COLO668 (cell line): ENCODE results near the gene CD300C.
"Not testable (repeated sequence)": the region's sequence is repeated elsewhere in the genome, so short reads cannot be mapped to it uniquely, and the experiment has no call there.

Source experiments
- DNase-seq: peaks from one replicate; lab custom pipeline; 2025; ENCODE audit not compliant: unreplicated experiment; lab: John Stamatoyannopoulos, UW

The CD300C gene

GRCh38 chr17:74532115-74532514 is 13.8 kb downstream of the CD300C start:
- no peak for DNase-seq

GRCh38 chr17:74531231-74531761 is 14.6 kb downstream of the CD300C start, which contains the start of gene CD300LB:
Gene CD300LB, minus strand, starts transcription at chr17:74531475. Its CDS starts 125 bp downstream, at chr17:74531350.
- no peak for DNase-seq

GRCh38 chr17:74530831-74531150 is 15.1 kb downstream of the CD300C start:
- no peak for DNase-seq

- no peak for DNase-seq
These were observed 16.7 kb downstream of the CD300C start for GRCh38 chr17:74529243-74529642.

- DNase-seq, result no peak
These were observed 17.3 kb downstream of the CD300C start for GRCh38 chr17:74528491-74529199.

DNA sequence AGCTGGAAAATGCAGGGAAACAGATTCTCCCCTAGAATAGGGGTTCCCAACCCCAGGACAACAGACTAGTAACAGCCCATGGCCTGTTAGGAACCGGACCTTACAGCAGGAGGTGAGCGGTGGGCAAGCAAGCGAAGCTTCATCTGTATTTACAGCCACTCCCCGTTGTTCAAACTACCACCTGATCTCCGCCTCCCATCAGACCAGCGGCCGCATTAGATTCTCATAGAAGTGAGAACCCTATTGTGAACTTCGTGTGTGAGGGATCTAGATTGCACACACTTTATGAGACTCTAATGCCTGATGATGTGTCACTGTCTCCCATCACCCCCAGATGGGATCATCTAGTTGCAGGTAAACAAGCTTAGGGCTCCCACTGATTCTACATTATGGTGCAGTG is 18.2 kb downstream of the CD300C start:
- DNase-seq, result no peak

GRCh38 chr17:74527081-74527480 is 18.8 kb downstream of the CD300C start:
- no peak for DNase-seq

GRCh38 chr17:74526681-74527080 is 19.2 kb downstream of the CD300C start:
- no peak for DNase-seq

DNA sequence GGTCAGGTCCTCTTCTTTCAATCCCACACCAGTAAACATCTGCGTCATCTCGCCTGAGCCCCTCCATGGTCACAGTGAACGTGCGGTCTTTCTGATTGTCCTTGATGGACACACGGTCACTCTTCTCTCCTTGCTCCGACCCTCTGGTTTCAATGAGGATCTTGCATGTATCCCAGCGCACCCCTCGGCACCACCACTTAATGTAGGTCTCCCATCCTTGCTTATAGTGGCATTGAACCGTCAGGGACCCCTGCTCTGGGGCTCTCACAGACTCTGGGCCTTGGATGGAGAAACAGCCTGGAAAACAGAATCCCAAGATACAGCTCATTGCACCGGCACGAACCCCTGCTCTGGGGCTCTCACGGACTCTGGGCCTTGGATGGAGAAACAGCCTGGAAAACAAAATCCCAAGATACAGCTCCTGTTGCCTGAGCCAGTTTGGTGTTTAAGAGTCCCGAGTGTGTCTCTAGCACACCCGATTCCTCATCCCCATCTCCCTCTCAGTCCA is 20.1 kb downstream of the CD300C start:
- DNase-seq, result no peak

DNA sequence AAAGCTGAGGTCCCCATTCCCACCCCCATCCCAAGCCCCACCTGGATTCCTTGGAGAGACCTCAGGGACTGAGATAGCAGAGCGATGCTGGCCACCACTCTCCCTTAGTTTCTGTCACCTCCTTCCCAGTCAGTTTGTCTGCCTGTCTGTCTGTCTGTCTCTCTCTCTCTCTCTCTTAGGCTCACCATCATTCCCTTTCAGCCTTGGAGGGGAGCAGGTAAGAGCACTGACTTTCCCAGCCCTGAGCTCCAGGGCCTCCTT is 20.5 kb downstream of the CD300C start:
- DNase-seq, result no peak

DNA sequence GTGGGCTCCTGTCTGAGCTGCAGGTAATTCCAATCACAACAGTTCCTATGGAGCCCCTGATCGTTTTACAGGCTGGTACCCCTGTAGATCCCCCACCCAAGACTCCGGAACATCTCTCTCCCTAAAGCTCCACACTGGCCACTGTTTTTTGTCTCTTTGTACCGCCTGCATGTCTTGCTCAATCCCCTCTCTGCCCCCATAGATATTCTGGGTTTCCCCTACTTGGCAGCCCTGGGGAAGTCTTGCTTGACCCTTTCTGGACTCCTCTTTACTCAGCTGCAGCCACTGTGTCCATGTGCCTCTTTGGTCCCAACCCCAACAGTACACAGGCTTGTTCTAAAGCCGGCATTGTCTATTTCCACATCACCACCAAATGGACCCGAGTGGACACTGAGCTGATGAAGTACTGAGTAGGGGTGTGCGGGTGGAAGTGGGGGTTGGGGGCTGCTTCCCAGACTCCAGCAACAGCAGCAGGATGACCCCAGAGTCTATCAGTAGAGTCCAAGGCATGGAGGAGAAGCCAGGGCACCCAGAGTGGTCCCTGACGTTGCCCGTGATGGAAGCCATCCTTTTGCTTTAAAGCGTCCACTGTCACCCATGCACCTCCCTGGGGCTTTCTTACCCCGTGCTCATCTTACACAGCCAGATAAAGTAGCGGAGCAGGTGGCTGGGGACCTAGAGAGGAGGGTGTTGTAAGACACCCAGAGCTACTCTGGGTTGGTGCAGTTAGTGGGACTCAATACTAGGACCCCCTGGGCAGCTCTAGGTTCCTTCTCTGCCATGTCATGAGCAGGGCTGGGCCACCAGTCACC is 21.1 kb downstream of the CD300C start:
- no peak for DNase-seq

- no peak for DNase-seq
These were observed 22.6 kb downstream of the CD300C start for GRCh38 chr17:74523308-74523707.

DNA sequence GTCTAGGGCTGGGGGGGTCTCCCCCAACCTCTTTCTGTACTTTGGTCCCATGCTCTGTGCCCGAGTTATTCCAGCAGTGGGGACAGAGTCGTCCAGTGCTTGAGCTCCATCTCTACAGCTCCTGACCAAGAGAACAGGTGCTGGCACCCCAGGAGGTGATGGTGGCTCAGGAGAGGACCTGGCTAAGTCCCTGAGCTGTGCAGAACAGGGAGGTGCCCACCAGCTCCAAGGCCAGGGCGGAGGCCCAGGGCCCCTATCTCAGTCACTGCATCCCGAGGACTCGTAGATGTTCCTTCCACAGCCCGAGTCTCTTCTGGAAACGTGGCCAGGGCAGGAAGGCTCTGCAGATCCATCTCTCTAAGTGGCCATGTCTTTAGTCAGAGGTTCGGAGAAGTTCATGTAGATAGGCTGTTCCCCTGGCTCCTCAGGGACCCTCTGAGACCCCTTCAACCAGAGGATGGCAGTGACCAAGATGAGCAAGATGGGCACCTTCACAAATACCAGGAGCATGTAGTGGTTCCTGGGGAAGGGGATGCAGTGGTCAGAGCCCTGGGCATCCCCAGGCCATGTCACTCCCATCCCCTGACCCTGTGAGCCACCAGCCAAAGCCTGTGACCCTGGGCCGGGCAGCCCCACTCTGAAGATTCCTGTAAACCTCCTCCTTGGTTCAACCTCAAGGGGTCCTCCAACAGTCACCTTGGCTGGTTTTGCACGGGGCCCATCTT is 23.4 kb downstream of the CD300C start:
- no peak for DNase-seq

- DNase-seq, result no peak
These were observed 24.2 kb downstream of the CD300C start for GRCh38 chr17:74521701-74522201.

DNA sequence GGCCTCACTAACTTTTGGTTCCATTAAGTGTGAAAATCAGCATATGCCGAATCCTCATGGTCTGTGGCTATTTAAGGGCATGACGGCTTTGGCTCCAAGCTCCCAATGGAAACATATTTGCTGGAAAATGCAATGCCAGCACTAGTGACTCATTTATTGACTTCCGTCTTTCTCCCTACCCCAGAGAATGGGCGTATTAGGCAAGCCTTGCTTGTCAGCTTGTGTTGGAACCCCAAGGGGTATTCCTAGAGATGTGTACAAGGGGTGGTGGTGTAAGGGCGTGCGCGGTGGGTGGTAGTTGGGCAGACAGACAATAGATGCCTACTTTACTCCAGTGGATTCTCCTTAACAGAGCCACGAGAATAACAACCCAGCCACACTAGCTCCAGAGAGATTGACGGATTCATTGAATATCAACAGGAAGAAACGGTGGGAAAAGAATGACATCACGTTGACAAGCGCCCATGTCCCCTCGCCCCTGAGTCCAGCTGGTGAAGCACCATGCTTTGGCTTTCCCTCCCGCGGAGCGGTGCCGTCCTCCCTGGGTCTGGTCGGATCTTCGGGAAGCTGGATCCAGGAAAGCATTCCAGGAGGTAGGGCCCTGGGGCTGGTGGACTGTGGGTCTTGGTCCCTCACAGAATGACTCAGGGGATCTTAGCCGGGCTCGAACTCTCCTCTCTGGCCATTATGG is 25.0 kb downstream of the CD300C start:
- DNase-seq, result no peak

DNA sequence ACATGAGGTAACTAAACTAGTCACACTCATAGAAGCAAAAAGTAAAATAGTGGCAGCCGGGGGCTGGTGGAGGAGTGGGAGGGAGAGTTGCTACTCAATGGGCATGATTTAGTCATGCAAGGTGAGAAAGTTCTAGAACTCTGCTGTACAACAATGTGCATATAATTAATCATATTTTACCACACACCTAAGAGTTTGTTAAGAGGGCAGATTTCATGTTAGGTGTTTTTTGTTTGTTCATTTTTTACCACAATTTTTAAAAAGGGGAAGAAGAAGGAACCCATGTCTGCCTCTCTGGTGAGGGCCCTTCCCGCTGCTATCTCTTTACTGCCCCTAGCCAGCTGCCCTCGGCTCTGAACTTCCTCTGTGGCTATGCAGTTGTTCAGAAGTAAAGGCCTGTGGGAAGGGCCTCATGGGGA is 25.9 kb downstream of the CD300C start:
- DNase-seq, result no peak

GRCh38 chr17:74518413-74518981 is 27.4 kb downstream of the CD300C start:
- DNase-seq, result not testable (repeated sequence)

DNA sequence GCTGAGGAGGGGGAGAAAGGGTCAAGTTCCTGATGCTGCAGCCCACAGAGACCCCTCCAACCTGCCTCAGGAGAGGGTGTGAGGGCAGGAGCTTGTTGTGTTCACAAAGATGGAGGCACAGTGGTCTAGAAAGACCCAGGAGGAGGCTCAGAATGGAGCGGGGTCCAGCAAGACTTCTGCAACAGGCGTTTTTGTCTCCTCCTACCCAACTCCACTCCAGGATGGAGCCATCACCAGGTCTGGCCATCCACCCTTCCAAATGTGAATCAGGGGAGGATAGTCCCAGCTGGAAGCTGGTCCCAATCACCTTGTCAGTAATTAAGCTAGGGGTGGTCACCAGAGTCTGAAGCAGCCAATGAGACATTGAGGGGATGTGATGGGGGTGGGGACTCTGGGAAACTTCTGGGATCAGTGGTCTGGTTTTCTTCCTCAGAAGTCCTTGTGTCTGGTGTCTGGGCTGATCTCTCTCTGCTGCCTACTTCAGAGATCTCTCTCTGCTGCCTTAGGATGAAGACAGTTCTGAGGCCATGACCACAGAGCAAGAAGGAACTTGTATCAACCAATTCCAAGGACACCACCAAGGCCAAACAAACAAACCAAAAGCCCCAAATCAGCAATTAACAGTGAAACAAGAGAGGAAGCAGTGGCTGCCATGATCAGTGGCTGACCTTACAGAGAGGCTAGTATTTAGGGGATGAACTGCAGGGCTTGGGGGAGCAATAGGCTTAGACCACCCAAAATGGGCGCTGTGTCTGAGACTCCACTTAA is 29.2 kb downstream of the CD300C start:
- DNase-seq, result no peak

- no peak for DNase-seq
These were observed 30.0 kb downstream of the CD300C start for GRCh38 chr17:74515941-74516340.
